K562 (cell line): ENCODE measurements around the gene FCGR2B. TPM values are rescaled to one million over a fixed set of nuclear protein-coding genes. Genes with fewer than 3 reads are reported as not detected.
"Not testable (repeated sequence)": the region's sequence is repeated elsewhere in the genome, so short reads cannot be mapped to it uniquely, and the experiment has no call there.

Source experiments
- HIVEP1 ChIP-seq: fragments of 250-450 bp; sonication (Bioruptor Pico); IDR thresholded peaks from 2 replicates; pipeline ENCODE4 v1.4.0; 2020; ENCODE audit warnings: mild to moderate bottlenecking
- KLF6 ChIP-seq: fragments of 250-450 bp; sonication (Bioruptor Pico); IDR thresholded peaks from 2 replicates; pipeline ENCODE4 v1.4.0; 2020; ENCODE audit warnings: mild to moderate bottlenecking, moderate library complexity, borderline replicate concordance
- MAZ ChIP-seq, 2 experiments: fragments of 450-650 bp in 1 of 2; sonication (generic) in 1 of 2; formaldehyde crosslinking; IDR thresholded peaks in 1 of 2; conservative IDR thresholded peaks in 1 of 2; 2 replicates each; pipeline versions ENCODE4 v1.4.0 to v1.5.0; 2020; ENCODE audit warnings: mild to moderate bottlenecking in 1 of 2, missing genetic modification reagents in 1 of 2
- MEF2D ChIP-seq: conservative IDR thresholded peaks from 2 replicates; pipeline ENCODE4 v1.6.1; 2016; ENCODE audit warnings: low read depth, missing genetic modification characterization, missing compliant biosample characterization
- NFXL1 ChIP-seq: fragments of 450-650 bp; formaldehyde crosslinking; IDR thresholded peaks from 2 replicates; pipeline ENCODE4 v1.4.0; 2021; ENCODE audit warnings: mild to moderate bottlenecking
- NR2C1 ChIP-seq, 2 experiments: fragments of 450-650 bp; IDR thresholded peaks; 2 replicates each; pipeline ENCODE4 v1.6.1; 2017; ENCODE audit warnings: mild to moderate bottlenecking in 2 of 2, antibody characterized with exemption in 1 of 2, inconsistent platforms in 1 of 2, missing compliant biosample characterization in 1 of 2, missing genetic modification characterization in 1 of 2
- OTX1 ChIP-seq: fragments of 450-650 bp; formaldehyde crosslinking; IDR thresholded peaks from 2 replicates; pipeline ENCODE4 v1.4.0; 2022; ENCODE audit warnings: mild to moderate bottlenecking
- PTRF ChIP-seq: fragments of 450-650 bp; IDR thresholded peaks from 2 replicates; pipeline ENCODE4 v1.6.1; 2016; ENCODE audit warnings: mild to moderate bottlenecking, missing genetic modification characterization, missing compliant biosample characterization
- PTTG1 ChIP-seq: fragments of 450-650 bp; IDR thresholded peaks from 2 replicates; pipeline ENCODE4 v1.6.1; 2016; ENCODE audit warnings: low read depth, mild to moderate bottlenecking, missing genetic modification characterization, missing compliant biosample characterization
- SMAD4 ChIP-seq: fragments of 250-450 bp; sonication (Bioruptor Pico); conservative IDR thresholded peaks from 2 replicates; pipeline ENCODE4 v1.8.0; 2021; ENCODE audit warnings: inconsistent platforms, mild to moderate bottlenecking, moderate library complexity
- TAF7 ChIP-seq: fragments of 450-650 bp; IDR thresholded peaks from 2 replicates; pipeline ENCODE4 v1.6.1; 2016; ENCODE audit warnings: missing genetic modification characterization, missing compliant biosample characterization
- TEAD1 ChIP-seq, 2 experiments: fragments of 450-650 bp in 1 of 2; sonication (generic) in 1 of 2; formaldehyde crosslinking; IDR thresholded peaks; 2 replicates each; pipeline versions ENCODE4 v1.4.0 to v1.8.0; 2020 to 2022; ENCODE audit warnings: mild to moderate bottlenecking in 2 of 2, missing genetic modification reagents in 1 of 2
- ZNF239 ChIP-seq: fragments of 250-450 bp; sonication (Bioruptor Pico); IDR thresholded peaks from 2 replicates; pipeline ENCODE4 v1.4.0; 2020; ENCODE audit warnings: mild to moderate bottlenecking
- ZNF79 ChIP-seq: fragments of 250-450 bp; sonication (Bioruptor Pico); IDR thresholded peaks from 2 replicates; pipeline ENCODE4 v1.4.0; 2020; ENCODE audit warnings: low read depth, mild to moderate bottlenecking, moderate library complexity
- polyA plus RNA-seq, 8 experiments: library from polyadenylated mRNA; depleted of rRNA in 4 of 8; stranded (reverse) in 5 of 8; unstranded in 3 of 8; fragments of >200 nt; fragmentation: Nextera tagmentation in 2 of 8; fragmentation: Illumina TruSeq in 1 of 8; extraction: Ambion mirVana in 2 of 8; extraction: Trizol in 1 of 8; gene quantifications; 2 replicates each; pipeline versions ENCODE4 v1.2.1 to v1.2.3, GENCODE V29; 2011 to 2014; ENCODE audit warnings: inconsistent platforms in 1 of 8, missing spikeins in 1 of 8
- total RNA-seq, 7 experiments: library from RNA; depleted of rRNA in 6 of 7; stranded (reverse); fragments of >200 nt in 6 of 7; fragmentation: Illumina TruSeq in 2 of 7; extraction: Trizol in 2 of 7; gene quantifications; 2 replicates each; pipeline versions ENCODE4 v1.2.1 to v1.2.3, GENCODE V29; 2011 to 2021; ENCODE audit warnings: low replicate concordance in 1 of 7
- TF ChIP-seq, protein P1 (sequence below): fragments of 450-650 bp; formaldehyde crosslinking; IDR thresholded peaks from 2 replicates; pipeline ENCODE4 v1.4.0; 2022; ENCODE audit warnings: mild to moderate bottlenecking, moderate library complexity
- TF ChIP-seq, protein P2 (sequence below): fragments of 250-450 bp; sonication (Bioruptor Pico); IDR thresholded peaks from 2 replicates; pipeline ENCODE4 v1.4.0; 2020; ENCODE audit warnings: mild to moderate bottlenecking, moderate library complexity
- TF ChIP-seq, protein P3 (sequence below): fragments of 450-650 bp; formaldehyde crosslinking; IDR thresholded peaks from 2 replicates; pipeline ENCODE4 v1.4.0; 2020; ENCODE audit warnings: mild to moderate bottlenecking, moderate library complexity

FCGR2B gene
- total and polyA plus RNA-seq, 9 of the 15 experiments (the other 6 are each of a cell fraction or from before 2014, with no cell fraction given), result 1.7 to 8.9 (median 3.9) TPM

DNA sequence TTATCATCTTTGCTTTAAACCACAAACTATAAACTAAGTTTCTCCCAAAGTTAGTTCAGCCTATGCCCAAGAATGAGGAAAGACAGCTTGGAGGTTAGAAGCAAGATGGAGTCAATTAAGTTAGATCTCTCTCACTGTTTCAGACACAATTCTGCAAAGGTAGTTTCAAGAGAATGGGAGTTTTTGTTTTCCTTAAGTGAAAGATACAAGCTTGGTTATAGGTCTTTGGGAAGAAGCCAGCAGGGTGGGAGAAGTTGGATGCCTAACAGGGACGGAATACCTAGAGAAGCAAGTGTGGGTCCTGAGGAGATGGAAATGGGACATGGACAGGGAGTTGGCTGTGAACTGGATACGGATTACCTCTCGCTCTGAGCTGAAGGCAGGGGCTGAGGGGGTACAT, 26.0 kb upstream of the FCGR2B start (continued):
- TF ChIP-seq TEAD1 (CRISPR knock-in tag; IDR thresholded peaks at IDR 0.05) (0 out of 4 replicates have a peak, but pooled peaks of 1 of the 2 experiments have one; percentile 50), OTX1 (0 out of 2 replicates have a peak, but pooled peaks have one; percentile 36), NR2C1 (tag; IDR thresholded peaks at IDR 0.05) (peak; percentile 52; the same call in 1 of the 2 replicates), MEF2D (peak; percentile 56; the same call in 1 of the 2 replicates), TAF7 (peak; percentile 32; the same call in 1 of the 2 replicates), SMAD4 (0 out of 2 replicates have a peak, but pooled peaks have one; percentile 16), MAZ (CRISPR knock-in tag; conservative IDR thresholded peaks at IDR 0.05 in 1 of 2, IDR thresholded peaks at IDR 0.05 in 1 of 2) (0 out of 4 replicates have a peak, but pooled peaks of 1 of the 2 experiments have one; percentile 22), PTRF (tag) (peak; percentile 61; the same call in 1 of the 2 replicates), ZNF79 (0 out of 2 replicates have a peak, but pooled peaks have one; percentile 54), PTTG1 (tag) (peak; percentile 72; the same call in 1 of the 2 replicates), KLF6 (CRISPR knock-in tag) (peak; percentile 77; the same call in 1 of the 2 replicates), NFXL1 (peak; percentile 49; the same call in 1 of the 2 replicates), HIVEP1 (CRISPR knock-in tag) (0 out of 2 replicates have a peak, but pooled peaks have one; percentile 40), ZNF239 (CRISPR knock-in tag) (peak; percentile 27; the same call in 1 of the 2 replicates)
- not testable (repeated sequence) for TF ChIP-seq NR2C1 (IDR thresholded peaks at IDR 0.05)
- TF ChIP-seq, protein P1, sequence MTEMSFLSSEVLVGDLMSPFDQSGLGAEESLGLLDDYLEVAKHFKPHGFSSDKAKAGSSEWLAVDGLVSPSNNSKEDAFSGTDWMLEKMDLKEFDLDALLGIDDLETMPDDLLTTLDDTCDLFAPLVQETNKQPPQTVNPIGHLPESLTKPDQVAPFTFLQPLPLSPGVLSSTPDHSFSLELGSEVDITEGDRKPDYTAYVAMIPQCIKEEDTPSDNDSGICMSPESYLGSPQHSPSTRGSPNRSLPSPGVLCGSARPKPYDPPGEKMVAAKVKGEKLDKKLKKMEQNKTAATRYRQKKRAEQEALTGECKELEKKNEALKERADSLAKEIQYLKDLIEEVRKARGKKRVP (CRISPR knock-in tag), result 0 out of 2 replicates have a peak, but pooled peaks have one; percentile 18
- TF ChIP-seq, protein P2, sequence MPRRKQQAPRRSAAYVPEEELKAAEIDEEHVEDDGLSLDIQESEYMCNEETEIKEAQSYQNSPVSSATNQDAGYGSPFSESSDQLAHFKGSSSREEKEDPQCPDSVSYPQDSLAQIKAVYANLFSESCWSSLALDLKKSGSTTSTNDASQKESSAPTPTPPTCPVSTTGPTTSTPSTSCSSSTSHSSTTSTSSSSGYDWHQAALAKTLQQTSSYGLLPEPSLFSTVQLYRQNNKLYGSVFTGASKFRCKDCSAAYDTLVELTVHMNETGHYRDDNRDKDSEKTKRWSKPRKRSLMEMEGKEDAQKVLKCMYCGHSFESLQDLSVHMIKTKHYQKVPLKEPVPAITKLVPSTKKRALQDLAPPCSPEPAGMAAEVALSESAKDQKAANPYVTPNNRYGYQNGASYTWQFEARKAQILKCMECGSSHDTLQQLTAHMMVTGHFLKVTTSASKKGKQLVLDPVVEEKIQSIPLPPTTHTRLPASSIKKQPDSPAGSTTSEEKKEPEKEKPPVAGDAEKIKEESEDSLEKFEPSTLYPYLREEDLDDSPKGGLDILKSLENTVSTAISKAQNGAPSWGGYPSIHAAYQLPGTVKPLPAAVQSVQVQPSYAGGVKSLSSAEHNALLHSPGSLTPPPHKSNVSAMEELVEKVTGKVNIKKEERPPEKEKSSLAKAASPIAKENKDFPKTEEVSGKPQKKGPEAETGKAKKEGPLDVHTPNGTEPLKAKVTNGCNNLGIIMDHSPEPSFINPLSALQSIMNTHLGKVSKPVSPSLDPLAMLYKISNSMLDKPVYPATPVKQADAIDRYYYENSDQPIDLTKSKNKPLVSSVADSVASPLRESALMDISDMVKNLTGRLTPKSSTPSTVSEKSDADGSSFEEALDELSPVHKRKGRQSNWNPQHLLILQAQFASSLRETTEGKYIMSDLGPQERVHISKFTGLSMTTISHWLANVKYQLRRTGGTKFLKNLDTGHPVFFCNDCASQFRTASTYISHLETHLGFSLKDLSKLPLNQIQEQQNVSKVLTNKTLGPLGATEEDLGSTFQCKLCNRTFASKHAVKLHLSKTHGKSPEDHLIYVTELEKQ, result 0 out of 2 replicates have a peak, but pooled peaks have one; percentile 38
- TF ChIP-seq, protein P3, sequence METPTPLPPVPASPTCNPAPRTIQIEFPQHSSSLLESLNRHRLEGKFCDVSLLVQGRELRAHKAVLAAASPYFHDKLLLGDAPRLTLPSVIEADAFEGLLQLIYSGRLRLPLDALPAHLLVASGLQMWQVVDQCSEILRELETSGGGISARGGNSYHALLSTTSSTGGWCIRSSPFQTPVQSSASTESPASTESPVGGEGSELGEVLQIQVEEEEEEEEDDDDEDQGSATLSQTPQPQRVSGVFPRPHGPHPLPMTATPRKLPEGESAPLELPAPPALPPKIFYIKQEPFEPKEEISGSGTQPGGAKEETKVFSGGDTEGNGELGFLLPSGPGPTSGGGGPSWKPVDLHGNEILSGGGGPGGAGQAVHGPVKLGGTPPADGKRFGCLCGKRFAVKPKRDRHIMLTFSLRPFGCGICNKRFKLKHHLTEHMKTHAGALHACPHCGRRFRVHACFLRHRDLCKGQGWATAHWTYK (CRISPR knock-in tag), result peak; percentile 80; the same call in 1 of the 2 replicates
- TF ChIP-seq, all 486 proteins: peak for 25; not testable (repeated sequence) for 461
